Embryonic facial prominence (tissue), 1 donor: ENCODE results near the gene IRS1.
A peak's percentile ranks its signal among the peaks of the same experiment; 100 is the strongest.
"Not testable (repeated sequence)": the region's sequence is repeated elsewhere in the genome, so short reads cannot be mapped to it uniquely, and the experiment has no call there.

Experiments used
- DNase-seq: peaks from one replicate; pipeline ENCODE4 v3.0.0-alpha.2; 2016; ENCODE audit errors: extremely low spot score

Gene IRS1, protein sequence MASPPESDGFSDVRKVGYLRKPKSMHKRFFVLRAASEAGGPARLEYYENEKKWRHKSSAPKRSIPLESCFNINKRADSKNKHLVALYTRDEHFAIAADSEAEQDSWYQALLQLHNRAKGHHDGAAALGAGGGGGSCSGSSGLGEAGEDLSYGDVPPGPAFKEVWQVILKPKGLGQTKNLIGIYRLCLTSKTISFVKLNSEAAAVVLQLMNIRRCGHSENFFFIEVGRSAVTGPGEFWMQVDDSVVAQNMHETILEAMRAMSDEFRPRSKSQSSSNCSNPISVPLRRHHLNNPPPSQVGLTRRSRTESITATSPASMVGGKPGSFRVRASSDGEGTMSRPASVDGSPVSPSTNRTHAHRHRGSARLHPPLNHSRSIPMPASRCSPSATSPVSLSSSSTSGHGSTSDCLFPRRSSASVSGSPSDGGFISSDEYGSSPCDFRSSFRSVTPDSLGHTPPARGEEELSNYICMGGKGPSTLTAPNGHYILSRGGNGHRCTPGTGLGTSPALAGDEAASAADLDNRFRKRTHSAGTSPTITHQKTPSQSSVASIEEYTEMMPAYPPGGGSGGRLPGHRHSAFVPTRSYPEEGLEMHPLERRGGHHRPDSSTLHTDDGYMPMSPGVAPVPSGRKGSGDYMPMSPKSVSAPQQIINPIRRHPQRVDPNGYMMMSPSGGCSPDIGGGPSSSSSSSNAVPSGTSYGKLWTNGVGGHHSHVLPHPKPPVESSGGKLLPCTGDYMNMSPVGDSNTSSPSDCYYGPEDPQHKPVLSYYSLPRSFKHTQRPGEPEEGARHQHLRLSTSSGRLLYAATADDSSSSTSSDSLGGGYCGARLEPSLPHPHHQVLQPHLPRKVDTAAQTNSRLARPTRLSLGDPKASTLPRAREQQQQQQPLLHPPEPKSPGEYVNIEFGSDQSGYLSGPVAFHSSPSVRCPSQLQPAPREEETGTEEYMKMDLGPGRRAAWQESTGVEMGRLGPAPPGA (N-terminal part only)

DNA sequence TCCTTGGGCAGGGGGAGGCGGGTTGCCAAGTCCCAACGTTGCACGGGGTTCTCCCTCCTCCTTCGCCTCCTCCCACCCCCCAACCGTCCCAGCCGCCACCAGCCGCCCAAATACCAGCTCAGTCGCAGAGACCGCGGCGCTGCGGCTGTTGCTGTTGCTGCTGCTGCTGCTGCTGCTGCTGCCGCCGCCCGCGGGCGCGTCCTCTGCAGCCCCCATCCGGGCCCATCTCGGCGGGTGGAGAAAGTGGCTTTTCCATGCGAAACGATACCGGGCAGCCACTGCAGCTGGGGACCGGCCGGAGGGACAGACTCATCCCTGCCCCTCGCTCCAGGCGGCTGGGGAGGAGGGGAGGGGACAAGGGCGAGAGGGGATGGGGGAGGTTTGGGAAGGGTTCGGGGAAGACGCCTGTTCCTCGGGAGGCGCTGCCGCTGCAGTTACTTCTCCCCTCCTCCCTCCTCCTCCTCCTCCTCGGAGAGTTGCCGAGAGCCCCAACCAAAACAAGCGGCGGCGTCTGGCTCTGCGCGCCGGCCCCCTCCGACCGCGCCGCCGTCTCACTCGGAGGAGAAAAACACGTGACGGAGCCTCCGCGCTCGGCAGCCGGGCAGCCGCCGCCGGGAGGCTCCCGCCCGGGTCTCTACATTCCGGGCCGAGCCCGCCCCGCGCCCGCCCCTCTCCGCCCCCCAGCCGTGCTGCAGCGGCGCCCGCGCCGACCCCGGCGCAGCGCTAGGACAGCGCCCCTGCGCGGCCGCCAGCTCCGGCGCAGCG lies at the start of gene IRS1:
Gene IRS1, minus strand, starts transcription at position 610 of the 765 bp plus-strand sequence. CDS start 1,082 bp downstream, outside the sequence.
- DNase-seq = peak; percentile 64

DNA sequence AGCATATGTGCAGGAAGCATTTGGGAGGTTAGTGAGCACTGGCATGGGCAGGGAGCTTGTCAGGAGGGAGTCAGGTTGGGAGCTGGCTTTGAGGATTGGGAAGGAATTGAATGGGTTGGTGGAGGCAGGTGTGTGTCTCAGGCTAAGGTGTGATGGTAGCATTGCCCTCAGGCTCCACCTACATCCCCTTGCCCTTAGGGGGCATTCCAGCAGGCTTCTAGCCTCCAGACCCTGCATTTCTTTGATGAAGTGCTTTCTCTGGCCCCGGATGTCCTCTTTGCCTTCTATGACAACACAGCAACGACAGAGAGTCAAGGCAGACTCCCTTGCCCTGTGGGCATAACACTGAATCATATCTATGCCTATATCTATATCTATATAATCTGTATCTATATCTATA lies 49.7 kb upstream of the IRS1 start:
- no peak for DNase-seq

DNA sequence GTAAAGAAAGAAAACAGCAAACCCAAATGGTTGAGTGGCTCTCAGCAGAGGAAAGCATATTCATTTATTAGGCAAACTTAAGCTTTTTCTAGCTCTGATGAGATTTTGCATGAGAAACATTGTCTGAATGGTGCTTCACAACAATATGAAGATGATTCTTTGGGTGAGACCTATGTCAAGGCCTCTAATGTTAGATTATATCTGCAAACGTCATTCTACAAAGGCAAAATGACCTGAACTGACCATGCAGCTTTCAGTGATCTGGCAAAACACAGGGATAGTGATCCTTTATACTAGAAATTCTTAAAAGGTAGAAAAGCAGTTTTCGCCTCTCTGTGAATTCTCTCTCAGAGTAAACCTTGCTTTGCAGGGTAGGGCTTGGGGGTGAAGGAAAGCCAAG lies 47.9 kb upstream of the IRS1 start:
- no peak for DNase-seq

DNA sequence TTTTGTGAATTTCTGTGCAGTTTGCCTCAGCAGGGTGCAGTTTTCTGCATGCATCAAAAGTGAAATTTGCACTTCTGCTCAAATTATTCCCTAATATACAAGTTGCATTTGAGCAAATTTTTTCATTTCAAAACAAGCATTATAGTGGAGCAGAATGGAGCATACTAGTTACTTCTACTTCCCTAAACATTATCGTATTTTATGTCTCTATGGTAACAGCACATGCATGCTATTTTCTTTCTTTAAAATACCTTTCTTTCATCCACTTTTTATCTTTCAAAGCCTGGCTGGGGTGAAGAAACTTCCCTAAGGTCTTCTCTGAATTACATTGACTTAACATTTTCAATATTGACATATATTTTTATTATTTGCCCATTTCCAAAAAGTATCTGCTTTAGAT lies 47.5 kb upstream of the IRS1 start:
- no peak for DNase-seq

DNA sequence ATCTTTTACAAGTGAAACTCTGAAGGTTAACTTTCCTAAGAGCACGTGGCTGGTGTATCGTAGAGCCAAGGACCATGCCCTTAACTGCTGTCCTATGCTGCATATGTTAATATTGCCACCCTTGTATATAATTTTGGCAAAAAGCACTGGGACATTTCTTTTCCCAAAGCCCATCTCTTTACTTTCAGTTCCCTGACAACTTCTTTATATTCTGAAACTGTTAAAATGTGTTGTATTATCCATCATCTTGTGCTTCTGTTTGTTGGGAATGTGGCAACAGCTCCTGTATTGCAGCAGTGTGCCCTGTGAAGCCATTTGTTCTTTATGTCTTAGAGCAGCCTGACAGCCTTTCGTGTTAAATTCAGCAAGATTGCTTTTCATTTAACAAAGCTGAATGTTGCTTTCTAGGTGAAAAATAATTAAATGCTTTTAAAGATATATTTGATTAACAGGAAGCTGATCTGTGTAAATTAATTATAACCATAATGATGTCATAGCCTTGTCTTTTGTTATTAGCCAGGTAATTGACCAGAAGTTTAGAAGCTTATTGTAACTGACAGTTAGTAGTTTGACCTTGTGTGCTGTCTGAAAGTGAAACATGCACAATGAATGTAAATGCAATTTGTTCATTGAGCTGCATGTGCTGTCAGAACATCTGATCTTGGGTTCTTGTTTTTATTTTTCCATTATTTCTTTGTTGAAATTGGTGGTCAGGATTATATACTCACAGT lies 45.9 kb upstream of the IRS1 start:
- DNase-seq = no peak

- not testable (repeated sequence) for DNase-seq
Observed at GRCh38 chr2:226843001-226843400, 43.4 kb upstream of the IRS1 start.

- no peak for DNase-seq
Observed at GRCh38 chr2:226839951-226840350, 40.3 kb upstream of the IRS1 start.

- no peak for DNase-seq
Observed at GRCh38 chr2:226839161-226839560, 39.5 kb upstream of the IRS1 start.

GRCh38 chr2:226838722-226839121 lies 39.1 kb upstream of the IRS1 start:
- DNase-seq = no peak

DNA sequence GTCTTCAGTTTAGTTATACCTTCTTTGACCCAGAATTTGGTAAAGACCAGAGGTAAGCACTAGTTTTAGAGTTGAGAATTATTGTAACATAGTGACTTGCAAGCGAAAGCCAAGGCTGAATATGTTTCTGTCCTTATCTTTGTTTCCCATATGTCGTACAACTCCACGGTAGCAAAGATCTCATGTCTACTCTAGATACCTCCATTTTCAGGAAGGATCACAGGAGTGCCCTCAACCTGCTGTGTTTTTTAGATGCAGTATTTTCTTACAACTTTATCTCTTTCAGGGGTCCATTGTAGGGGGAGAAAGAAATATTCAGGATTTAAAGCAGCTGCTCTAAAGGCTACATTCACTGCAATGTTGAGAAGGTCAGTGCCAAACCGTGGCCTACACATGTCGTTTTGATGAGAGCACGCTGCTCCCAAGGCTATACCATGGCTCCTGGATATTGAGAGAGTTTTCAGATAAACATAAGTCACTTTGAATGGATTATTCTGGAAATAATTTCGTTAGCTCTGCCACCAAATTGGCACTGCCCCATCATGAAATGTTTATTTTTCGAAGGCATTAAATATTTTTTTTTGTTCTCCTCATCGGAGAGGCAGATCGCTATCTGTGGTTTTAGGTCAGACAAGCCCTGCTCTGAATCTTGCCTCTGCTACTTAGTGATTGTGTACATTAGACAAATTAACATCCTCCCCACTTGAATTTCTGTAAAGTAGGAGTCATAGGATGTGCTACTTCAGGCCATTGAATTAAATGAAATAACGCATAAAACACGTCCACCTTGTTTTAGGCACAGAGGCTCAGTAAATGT lies 38.4 kb upstream of the IRS1 start:
- no peak for DNase-seq

DNA sequence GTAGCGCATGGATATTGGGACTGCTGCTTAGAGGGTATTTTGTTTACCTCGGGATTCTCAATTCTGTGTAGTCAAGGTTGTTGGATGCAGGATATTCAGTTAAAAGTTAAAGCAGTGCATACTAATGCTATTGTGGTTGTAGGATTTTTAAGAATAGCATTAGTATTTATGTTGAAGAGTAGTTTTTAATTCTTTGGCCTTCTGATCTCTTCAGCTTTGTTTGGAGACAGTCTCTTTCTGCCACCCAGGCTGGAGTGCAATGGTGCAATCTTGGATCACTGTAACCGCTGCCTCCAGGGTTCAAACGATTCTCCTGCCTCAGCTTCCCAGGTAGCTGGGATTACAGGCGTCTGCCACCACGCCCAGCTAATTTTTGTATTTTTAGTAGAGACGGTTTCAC lies 37.7 kb upstream of the IRS1 start:
- DNase-seq = no peak

- DNase-seq = no peak
Observed at GRCh38 chr2:226836548-226836885, 36.9 kb upstream of the IRS1 start.

DNA sequence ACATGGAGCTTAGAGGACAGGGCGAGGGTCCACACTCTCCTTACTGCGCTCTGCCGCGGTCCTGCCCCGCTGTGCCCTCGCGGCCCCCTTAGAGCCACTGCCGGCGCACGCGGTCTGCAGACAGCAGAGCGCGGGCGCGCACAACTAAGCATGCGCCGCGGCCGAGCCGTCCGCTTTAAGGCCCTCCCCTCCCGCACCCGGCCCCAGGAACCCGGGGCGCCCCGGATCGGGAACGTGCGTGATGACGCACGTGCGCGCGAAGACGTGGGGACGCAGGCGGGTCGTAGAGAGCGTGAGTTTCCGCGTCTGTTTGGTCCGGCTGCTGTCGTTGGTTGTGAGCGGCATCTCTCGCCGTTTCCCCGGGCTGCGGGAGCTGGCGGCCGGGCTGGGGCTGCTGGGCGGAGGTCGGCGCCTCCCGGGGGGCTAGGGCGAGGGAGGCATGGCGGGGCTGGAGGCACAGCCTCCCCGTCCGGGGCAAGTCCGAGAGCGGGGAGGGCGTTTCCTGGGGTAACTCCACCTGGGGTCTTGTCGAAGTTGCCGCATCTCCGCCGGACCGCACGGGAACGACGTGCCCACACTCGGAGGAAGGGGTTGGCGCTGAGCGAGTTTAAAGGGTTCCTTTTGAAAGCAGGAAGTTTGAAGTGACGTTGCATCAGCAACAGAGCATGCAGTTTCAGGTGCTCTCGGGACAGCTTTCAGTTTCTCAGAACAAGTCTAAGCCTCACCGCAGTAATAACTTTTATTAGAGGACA lies 36.4 kb upstream of the IRS1 start, which contains the start of gene RHBDD1:
Gene RHBDD1, plus strand, starts transcription at position 259 of the 752 bp plus-strand sequence. CDS start 28,640 bp downstream, outside the sequence.
- peak; percentile 80 for DNase-seq

DNA sequence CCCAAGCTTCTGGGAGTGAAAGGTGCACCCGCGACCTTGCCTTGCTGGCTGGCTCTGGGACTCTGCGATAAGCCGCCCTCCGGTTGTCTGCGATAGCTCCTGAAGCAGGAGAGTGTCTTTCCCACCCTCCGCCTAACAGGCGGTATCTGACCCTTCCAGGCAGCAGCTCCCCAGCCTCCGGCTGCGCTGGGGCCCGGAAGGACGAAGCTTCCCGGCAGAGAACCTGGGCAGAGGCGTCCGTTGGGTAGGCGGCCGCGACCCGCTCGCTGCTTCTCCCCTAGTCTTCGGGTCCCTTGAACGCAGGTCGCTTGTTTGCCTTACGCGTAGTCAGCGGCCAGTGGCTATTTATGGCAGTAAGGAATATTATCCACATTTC lies 35.8 kb upstream of the IRS1 start:
- DNase-seq = no peak

- not testable (repeated sequence) for DNase-seq
Observed at GRCh38 chr2:226834880-226835279, 35.3 kb upstream of the IRS1 start.

DNA sequence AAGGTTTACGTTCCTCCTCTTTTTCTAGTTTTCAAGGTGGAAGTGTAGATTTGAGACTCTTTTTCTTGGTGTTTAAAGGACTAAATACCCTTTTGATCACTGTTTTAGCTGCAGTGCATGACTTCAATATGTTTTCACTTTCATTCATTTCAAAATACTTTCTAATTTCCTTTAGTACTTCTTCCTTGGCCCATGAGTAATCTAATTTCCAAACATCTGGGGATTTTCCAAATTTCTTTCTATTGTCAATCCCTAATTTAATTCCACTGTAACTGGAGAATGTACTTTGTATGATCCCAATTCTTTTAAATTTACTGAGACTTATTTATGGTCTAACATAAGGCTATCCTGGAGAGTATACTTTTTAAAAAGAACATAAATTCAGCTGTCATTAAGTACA lies 32.4 kb upstream of the IRS1 start:
- no peak for DNase-seq

GRCh38 chr2:226831266-226831665 lies 31.6 kb upstream of the IRS1 start:
- no peak for DNase-seq

DNA sequence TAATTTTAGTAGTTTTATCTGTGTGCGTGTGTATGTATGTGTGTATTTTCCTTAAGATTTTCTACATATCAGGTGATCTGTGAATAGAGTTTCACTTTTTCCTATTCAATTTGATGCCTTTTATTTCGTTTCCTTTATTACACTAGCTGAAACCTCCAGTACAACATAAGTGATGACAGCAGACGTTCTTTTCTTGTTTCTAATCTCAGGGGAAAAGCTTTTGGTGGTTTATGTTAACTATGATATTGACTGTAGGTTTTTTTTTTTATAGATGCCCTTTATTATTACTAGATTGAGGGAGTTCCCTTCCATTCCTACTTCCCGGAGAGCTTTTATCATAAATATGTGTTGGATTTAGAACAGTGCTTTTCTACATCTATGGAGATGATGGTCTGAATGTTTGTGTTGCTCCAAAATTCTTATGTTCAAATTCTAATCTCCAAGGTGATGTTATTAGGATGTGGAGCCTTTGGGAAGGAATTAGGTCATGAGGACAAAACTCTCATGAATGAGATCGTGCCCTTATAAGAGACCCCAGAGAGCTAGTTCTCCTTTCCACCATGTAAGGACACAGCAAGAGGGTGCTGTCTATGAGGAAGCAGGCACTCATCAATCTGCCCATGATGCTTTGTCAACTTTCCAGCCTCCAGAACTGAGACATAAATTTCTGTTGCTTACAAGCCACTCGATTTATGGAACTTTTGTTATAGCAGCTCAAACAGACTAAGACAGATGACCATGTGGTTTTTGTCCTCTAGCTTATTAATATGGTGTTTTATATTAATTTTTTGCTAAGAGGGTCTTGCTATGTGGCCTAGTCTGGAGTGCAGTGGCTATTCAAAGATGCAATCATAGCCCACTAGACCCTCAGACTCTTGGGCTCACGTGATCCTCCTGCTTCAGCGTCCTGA lies 30.4 kb upstream of the IRS1 start:
- no peak for DNase-seq

- DNase-seq = no peak
Observed at GRCh38 chr2:226828191-226828590, 28.6 kb upstream of the IRS1 start.
